ENCODE results near the gene TMEM244. TPM values are rescaled to one million over a fixed set of nuclear protein-coding genes. Genes with fewer than 3 reads are reported as not detected.

TMEM244 gene
- total and polyA plus RNA-seq, 2 of the 13 experiments (the other 11 are each of a cell fraction or from before 2014, with no cell fraction given), result not detected

DNA sequence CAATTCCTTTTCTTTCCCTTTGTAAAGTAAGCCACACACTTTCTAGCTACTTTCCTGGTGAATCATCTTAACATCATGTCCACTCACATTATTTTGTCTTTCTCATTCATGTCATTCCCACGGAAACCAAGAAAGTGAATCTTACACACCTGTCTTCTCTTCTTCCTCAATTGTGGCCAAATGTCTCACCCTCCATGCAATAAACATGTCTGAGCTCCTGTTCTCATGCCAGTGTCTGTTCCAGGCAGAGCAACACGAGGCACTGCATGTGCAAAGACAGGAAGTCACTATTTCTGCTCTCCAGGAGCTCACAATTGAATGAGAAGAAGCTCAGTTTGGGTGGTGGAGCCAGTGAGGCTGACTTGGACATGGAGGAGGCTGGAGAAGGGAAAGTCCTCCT is 29.0 kb upstream of the TMEM244 start:
- no peak for TF ChIP-seq CENPT (CRISPR knock-in tag; IDR thresholded peaks at IDR 0.05; ENCODE audit: low read depth)
- TF ChIP-seq, protein P1, sequence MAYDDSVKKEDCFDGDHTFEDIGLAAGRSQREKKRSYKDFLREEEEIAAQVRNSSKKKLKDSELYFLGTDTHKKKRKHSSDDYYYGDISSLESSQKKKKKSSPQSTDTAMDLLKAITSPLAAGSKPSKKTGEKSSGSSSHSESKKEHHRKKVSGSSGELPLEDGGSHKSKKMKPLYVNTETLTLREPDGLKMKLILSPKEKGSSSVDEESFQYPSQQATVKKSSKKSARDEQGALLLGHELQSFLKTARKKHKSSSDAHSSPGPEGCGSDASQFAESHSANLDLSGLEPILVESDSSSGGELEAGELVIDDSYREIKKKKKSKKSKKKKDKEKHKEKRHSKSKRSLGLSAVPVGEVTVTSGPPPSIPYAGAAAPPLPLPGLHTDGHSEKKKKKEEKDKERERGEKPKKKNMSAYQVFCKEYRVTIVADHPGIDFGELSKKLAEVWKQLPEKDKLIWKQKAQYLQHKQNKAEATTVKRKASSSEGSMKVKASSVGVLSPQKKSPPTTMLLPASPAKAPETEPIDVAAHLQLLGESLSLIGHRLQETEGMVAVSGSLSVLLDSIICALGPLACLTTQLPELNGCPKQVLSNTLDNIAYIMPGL (CRISPR knock-in tag; IDR thresholded peaks at IDR 0.05; ENCODE audit: borderline replicate concordance in 1 of 2, low read depth in 1 of 2), result no peak
- no peak for TF ChIP-seq AHR (CRISPR knock-in tag; IDR thresholded peaks at IDR 0.05)
- TF ChIP-seq, protein P2, sequence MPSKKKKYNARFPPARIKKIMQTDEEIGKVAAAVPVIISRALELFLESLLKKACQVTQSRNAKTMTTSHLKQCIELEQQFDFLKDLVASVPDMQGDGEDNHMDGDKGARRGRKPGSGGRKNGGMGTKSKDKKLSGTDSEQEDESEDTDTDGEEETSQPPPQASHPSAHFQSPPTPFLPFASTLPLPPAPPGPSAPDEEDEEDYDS (CRISPR knock-in tag; IDR thresholded peaks at IDR 0.05), result no peak
- TF ChIP-seq, protein P3, sequence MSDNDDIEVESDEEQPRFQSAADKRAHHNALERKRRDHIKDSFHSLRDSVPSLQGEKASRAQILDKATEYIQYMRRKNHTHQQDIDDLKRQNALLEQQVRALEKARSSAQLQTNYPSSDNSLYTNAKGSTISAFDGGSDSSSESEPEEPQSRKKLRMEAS (IDR thresholded peaks at IDR 0.05), result no peak
- no peak for TF ChIP-seq NR2C2 (CRISPR knock-in tag; IDR thresholded peaks at IDR 0.05; ENCODE audit: borderline replicate concordance)
- TF ChIP-seq, protein P4, sequence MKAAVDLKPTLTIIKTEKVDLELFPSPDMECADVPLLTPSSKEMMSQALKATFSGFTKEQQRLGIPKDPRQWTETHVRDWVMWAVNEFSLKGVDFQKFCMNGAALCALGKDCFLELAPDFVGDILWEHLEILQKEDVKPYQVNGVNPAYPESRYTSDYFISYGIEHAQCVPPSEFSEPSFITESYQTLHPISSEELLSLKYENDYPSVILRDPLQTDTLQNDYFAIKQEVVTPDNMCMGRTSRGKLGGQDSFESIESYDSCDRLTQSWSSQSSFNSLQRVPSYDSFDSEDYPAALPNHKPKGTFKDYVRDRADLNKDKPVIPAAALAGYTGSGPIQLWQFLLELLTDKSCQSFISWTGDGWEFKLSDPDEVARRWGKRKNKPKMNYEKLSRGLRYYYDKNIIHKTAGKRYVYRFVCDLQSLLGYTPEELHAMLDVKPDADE (CRISPR knock-in tag; IDR thresholded peaks at IDR 0.05), result no peak
- no peak for TF ChIP-seq ZNF235 (CRISPR knock-in tag; IDR thresholded peaks at IDR 0.05; ENCODE audit: borderline replicate concordance)
- TF ChIP-seq, protein P5, sequence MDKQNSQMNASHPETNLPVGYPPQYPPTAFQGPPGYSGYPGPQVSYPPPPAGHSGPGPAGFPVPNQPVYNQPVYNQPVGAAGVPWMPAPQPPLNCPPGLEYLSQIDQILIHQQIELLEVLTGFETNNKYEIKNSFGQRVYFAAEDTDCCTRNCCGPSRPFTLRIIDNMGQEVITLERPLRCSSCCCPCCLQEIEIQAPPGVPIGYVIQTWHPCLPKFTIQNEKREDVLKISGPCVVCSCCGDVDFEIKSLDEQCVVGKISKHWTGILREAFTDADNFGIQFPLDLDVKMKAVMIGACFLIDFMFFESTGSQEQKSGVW (CRISPR knock-in tag; IDR thresholded peaks at IDR 0.05; ENCODE audit: borderline replicate concordance), result no peak
- TF ChIP-seq ZNF30 (CRISPR knock-in tag; IDR thresholded peaks at IDR 0.05), result no peak
- TF ChIP-seq, protein P6, sequence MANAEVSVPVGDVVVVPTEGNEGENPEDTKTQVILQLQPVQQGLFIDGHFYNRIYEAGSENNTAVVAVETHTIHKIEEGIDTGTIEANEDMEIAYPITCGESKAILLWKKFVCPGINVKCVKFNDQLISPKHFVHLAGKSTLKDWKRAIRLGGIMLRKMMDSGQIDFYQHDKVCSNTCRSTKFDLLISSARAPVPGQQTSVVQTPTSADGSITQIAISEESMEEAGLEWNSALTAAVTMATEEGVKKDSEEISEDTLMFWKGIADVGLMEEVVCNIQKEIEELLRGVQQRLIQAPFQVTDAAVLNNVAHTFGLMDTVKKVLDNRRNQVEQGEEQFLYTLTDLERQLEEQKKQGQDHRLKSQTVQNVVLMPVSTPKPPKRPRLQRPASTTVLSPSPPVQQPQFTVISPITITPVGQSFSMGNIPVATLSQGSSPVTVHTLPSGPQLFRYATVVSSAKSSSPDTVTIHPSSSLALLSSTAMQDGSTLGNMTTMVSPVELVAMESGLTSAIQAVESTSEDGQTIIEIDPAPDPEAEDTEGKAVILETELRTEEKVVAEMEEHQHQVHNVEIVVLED (CRISPR knock-in tag; IDR thresholded peaks at IDR 0.05; ENCODE audit: borderline replicate concordance), result no peak
- no peak for TF ChIP-seq KAT8 (CRISPR knock-in tag; IDR thresholded peaks at IDR 0.05)
- no peak for TF ChIP-seq SP4 (CRISPR knock-in tag; IDR thresholded peaks at IDR 0.05)
- TF ChIP-seq CEBPB (IDR thresholded peaks at IDR 0.05; ENCODE audit: borderline replicate concordance, low read depth, low read length), result no peak
- TF ChIP-seq, protein P7, sequence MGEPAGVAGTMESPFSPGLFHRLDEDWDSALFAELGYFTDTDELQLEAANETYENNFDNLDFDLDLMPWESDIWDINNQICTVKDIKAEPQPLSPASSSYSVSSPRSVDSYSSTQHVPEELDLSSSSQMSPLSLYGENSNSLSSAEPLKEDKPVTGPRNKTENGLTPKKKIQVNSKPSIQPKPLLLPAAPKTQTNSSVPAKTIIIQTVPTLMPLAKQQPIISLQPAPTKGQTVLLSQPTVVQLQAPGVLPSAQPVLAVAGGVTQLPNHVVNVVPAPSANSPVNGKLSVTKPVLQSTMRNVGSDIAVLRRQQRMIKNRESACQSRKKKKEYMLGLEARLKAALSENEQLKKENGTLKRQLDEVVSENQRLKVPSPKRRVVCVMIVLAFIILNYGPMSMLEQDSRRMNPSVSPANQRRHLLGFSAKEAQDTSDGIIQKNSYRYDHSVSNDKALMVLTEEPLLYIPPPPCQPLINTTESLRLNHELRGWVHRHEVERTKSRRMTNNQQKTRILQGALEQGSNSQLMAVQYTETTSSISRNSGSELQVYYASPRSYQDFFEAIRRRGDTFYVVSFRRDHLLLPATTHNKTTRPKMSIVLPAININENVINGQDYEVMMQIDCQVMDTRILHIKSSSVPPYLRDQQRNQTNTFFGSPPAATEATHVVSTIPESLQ (CRISPR knock-in tag; conservative IDR thresholded peaks at IDR 0.05), result no peak
- no peak for TF ChIP-seq ZC3H4 (CRISPR knock-in tag; IDR thresholded peaks at IDR 0.05; ENCODE audit: borderline replicate concordance)
- no TSS peak for BruUV-seq (replicated peaks)
- Histone ChIP-seq H3K36me3 (replicated peaks in 1 of 2; ENCODE audit: control insufficient read depth in 1 of 2, insufficient read depth in 2 of 2, low read length in 2 of 2) (no peaks in the 10 kb centered on the region), H4K20me1 (ENCODE audit: insufficient read depth, low read length) (no peaks in the 10 kb centered on the region), H2AFZ (ENCODE audit: low read length) (peak overlapping the region; percentile 57), H3K4me1 (ENCODE audit: insufficient read depth, low read length) (no peaks in the 10 kb centered on the region), H3K9me3 (ENCODE audit: low read length) (no peaks in the 10 kb centered on the region), H3K4me2 (ENCODE audit: low read depth, low read length) (no peak overlapping the region), H3K79me2 (ENCODE audit: insufficient read depth, low read length) (no peaks in the 10 kb centered on the region), H3K27ac (ENCODE audit: extremely low read length, insufficient read depth, low read length) (no peak overlapping the region), H3K4me3 (replicated peaks in 1 of 3; ENCODE audit: insufficient read depth in 1 of 3, low read depth in 2 of 3, low read length in 3 of 3) (no peak overlapping the region), H3K9ac (ENCODE audit: insufficient read depth, low read depth, low read length) (no peak overlapping the region), H3K27me3 (ENCODE audit: control insufficient read depth in 1 of 2, insufficient read depth in 2 of 2, low read length in 2 of 2) (peaks cover 1 to 4% of the 10 kb centered on the region in 2 experiments; a peak in 1 of 5 replicates)
- ATAC-seq (no peak), FAIRE-seq (no peak), DNase-seq (ENCODE audit: low spot score) (no peak)
- intact Hi-C loops (cut with micrococcal nuclease; ENCODE audit: unreplicated experiment) (no loop called here), in situ Hi-C loops (cut with HindIII; ENCODE audit: extremely low pct_ligation_motif_present, low pct_unique_long_range_greater_than_20kb) (no loop called here)
- CTCF ChIA-PET (ENCODE audit: low intra/inter-chr PET ratio, low total read pairs), result no interaction called here
- POLR2A ChIA-PET, result no interaction called here
- WGBS (ENCODE audit: low lambda C conversion rate), result 0% methylated on average over 2 of the region's 2 CpGs
